PC-3 (cell line): ENCODE data around the gene FNDC10. TPM values are rescaled to one million over a fixed set of nuclear protein-coding genes. Genes with fewer than 3 reads are reported as not detected.

Experiments
- ATAC-seq: fragments of 200-7000 bp; cut with Tn5 transposase; 2 replicates; pipeline ENCODE4 v1.9.1; 2020; ENCODE audit warnings: mild to moderate bottlenecking, moderate library complexity
- BruUV-seq: library from RNA; stranded (reverse); fragments of 400-500 nt; replicated peaks from 2 replicates; lab custom pipeline; 2021; lab: Mats Ljungman, UMichigan
- CTCF ChIA-PET: fragments of 300-600 bp; sonication (Branson Sonifier 250); formaldehyde crosslinking; loops from one replicate; lab custom pipeline; 2022; ENCODE audit warnings: antibody characterized with exemption; lab: Charles Lee
- POLR2A ChIA-PET: fragments of 300-600 bp; sonication (Branson Sonifier 250); formaldehyde crosslinking; loops from one replicate; lab custom pipeline; 2022; ENCODE audit warnings: antibody characterized with exemption; ENCODE audit not compliant: unreplicated experiment; lab: Charles Lee
- DNase-seq: peaks from one replicate; pipeline ENCODE4 v3.0.0-alpha.2; 2015
- H2AFZ ChIP-seq: fragments of 300-600 bp; sonication (generic); 2 replicates; pipeline ENCODE4 v1.6.0; 2016; ENCODE audit warnings: antibody characterized with exemption, low read length
- H3F3A ChIP-seq: fragments of 300-600 bp; sonication (generic); one replicate; pipeline ENCODE4 v1.6.0; 2017; ENCODE audit warnings: antibody characterized with exemption, low read length, control low read depth, mild to moderate bottlenecking; ENCODE audit not compliant: unreplicated experiment
- H3K27ac ChIP-seq: fragments of 300-600 bp; sonication (generic); 2 replicates; pipeline ENCODE4 v1.5.1; 2016; ENCODE audit warnings: mild to moderate bottlenecking, low read length
- H3K27me3 ChIP-seq: fragments of 300-600 bp; sonication (generic); 2 replicates; pipeline ENCODE4 v1.6.1; 2016; ENCODE audit warnings: low read length, mixed read lengths
- H3K36me3 ChIP-seq: fragments of 300-600 bp; sonication (generic); 2 replicates; pipeline ENCODE4 v1.6.1; 2016; ENCODE audit warnings: low read depth, mixed run types, low read length, mixed read lengths
- H3K4me1 ChIP-seq: fragments of 300-600 bp; sonication (generic); 2 replicates; pipeline ENCODE4 v1.5.1; 2016; ENCODE audit warnings: low read length; ENCODE audit not compliant: insufficient read depth
- H3K4me2 ChIP-seq: fragments of 300-600 bp; sonication (generic); 2 replicates; pipeline ENCODE4 v1.6.0; 2016; ENCODE audit warnings: low read length
- H3K4me3 ChIP-seq: fragments of 300-600 bp; sonication (generic); 2 replicates; pipeline ENCODE4 v1.5.1; 2016; ENCODE audit warnings: mild to moderate bottlenecking, low read length, mixed read lengths
- H3K79me2 ChIP-seq: fragments of 300-600 bp; sonication (generic); 2 replicates; pipeline ENCODE4 v1.6.1; 2017; ENCODE audit warnings: low read length, mixed read lengths
- H3K9ac ChIP-seq: fragments of 300-600 bp; sonication (generic); 2 replicates; pipeline ENCODE4 v1.6.0; 2016; ENCODE audit warnings: mild to moderate bottlenecking, low read length
- H3K9me2 ChIP-seq: fragments of 300-600 bp; sonication (generic); replicated peaks from 2 replicates; pipeline ENCODE4 v1.6.1; 2016; ENCODE audit warnings: mixed run types, low read length, mixed read lengths
- H3K9me3 ChIP-seq: fragments of 300-600 bp; sonication (generic); 2 replicates; pipeline ENCODE4 v1.6.1; 2016; ENCODE audit warnings: low read length, mixed read lengths
- H4K20me1 ChIP-seq: fragments of 300-600 bp; sonication (generic); 2 replicates; pipeline ENCODE4 v1.6.1; 2016; ENCODE audit warnings: low read length, mixed read lengths
- EZH2 ChIP-seq: fragments of 300-600 bp; sonication (generic); IDR thresholded peaks from one replicate; pipeline ENCODE4 v1.6.1; 2017; ENCODE audit warnings: antibody characterized with exemption, mild to moderate bottlenecking, low read length; ENCODE audit not compliant: unreplicated experiment
- EZH2phosphoT487 ChIP-seq: fragments of 300-600 bp; sonication (generic); IDR thresholded peaks from 2 replicates; pipeline ENCODE4 v1.6.1; 2018; ENCODE audit warnings: mild to moderate bottlenecking, antibody characterized with exemption, low read length, borderline replicate concordance
- intact Hi-C: fragments of 100-400 bp; cut with micrococcal nuclease; formaldehyde crosslinking; loops from 2 replicates; pipeline ENCODE4 v1.9.0; 2023
- total RNA-seq: library from RNA; depleted of rRNA; stranded (reverse); fragments of >200 nt; gene quantifications from 2 replicates; pipeline ENCODE4 v1.2.3, GENCODE V29; 2014; rRNA removed
- TF ChIP-seq, protein P1 (sequence below): fragments of 300-600 bp; sonication (generic); conservative IDR thresholded peaks from 2 replicates; pipeline ENCODE4 v1.5.1; 2017; ENCODE audit warnings: antibody characterized with exemption, low read depth, mild to moderate bottlenecking, low read length

The FNDC10 gene
- total RNA-seq, 1 experiment from 2014 or later = 8.8 TPM

GRCh38 chr1:1550087-1550486 lies 49.8 kb downstream of the FNDC10 start:
- no peak overlapping the region for H3K4me2 ChIP-seq
- CTCF ChIA-PET = no interaction called here
- H3K4me1 ChIP-seq = peaks cover 2% of the 10 kb centered on the region; the same call in 1 of the 2 replicates
- POLR2A ChIA-PET = no interaction called here
- no TSS peak for BruUV-seq
- H3K4me3 ChIP-seq = no peak overlapping the region
- no peaks in the 10 kb centered on the region for H3K9me3 ChIP-seq
- H3K9ac ChIP-seq = no peak overlapping the region
- ATAC-seq (no peak), DNase-seq (no peak)
- H3K9me2 ChIP-seq = no peaks in the 10 kb centered on the region
- H2AFZ ChIP-seq = no peak overlapping the region
- H3F3A ChIP-seq = no peaks in the 10 kb centered on the region
- peaks cover 46% of the 10 kb centered on the region for H3K79me2 ChIP-seq
- H3K36me3 ChIP-seq = peaks cover 7% of the 10 kb centered on the region; the same call in 1 of the 2 replicates
- intact Hi-C loops = no loop called here
- H4K20me1 ChIP-seq = peaks cover 14% of the 10 kb centered on the region; the same call in 1 of the 2 replicates
- no peaks in the 10 kb centered on the region for H3K27me3 ChIP-seq
- H3K27ac ChIP-seq = no peak overlapping the region
- TF ChIP-seq, protein P1, sequence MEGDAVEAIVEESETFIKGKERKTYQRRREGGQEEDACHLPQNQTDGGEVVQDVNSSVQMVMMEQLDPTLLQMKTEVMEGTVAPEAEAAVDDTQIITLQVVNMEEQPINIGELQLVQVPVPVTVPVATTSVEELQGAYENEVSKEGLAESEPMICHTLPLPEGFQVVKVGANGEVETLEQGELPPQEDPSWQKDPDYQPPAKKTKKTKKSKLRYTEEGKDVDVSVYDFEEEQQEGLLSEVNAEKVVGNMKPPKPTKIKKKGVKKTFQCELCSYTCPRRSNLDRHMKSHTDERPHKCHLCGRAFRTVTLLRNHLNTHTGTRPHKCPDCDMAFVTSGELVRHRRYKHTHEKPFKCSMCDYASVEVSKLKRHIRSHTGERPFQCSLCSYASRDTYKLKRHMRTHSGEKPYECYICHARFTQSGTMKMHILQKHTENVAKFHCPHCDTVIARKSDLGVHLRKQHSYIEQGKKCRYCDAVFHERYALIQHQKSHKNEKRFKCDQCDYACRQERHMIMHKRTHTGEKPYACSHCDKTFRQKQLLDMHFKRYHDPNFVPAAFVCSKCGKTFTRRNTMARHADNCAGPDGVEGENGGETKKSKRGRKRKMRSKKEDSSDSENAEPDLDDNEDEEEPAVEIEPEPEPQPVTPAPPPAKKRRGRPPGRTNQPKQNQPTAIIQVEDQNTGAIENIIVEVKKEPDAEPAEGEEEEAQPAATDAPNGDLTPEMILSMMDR = no peak
- no peak for TF ChIP-seq EZH2phosphoT487
- no peak for TF ChIP-seq EZH2

DNA sequence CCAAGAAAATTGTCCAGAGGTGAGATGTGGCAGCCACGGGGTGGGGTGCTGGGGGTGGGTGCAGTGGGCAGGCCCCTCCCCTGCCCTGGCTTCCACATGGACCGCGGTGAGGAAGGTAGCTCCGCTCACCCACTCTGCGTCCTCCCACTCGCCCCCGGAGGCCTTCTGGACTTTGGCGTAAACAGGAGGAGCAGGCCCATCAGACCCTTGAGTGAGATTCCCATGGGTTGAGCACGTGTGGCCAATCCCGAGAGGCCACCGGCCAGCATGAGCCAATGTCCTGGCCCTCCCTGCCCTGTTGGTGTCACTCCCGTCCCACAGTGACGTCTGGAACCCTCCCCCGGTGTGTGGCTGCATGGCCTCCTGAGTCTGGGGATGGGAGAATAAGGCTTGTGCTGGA lies 51.3 kb downstream of the FNDC10 start:
- peaks cover 13% of the 10 kb centered on the region; the same call in 1 of the 2 replicates for H3K36me3 ChIP-seq
- no peak for ATAC-seq
- H3K9me3 ChIP-seq = no peaks in the 10 kb centered on the region
- H3K9ac ChIP-seq = no peak overlapping the region
- no peak overlapping the region for H3K4me3 ChIP-seq
- no peak overlapping the region for H3K4me2 ChIP-seq
- H2AFZ ChIP-seq = no peak overlapping the region
- ChIA-PET POLR2A (no interaction called here), CTCF (interaction anchor here (0.5 to 0.6 kb wide), 2 partner anchors 24 to 129 kb away, joined by 3 read pairs; no protein-coding TSS in a partner anchor)
- no peak overlapping the region for H3K27ac ChIP-seq
- H3K9me2 ChIP-seq = no peaks in the 10 kb centered on the region
- H3K27me3 ChIP-seq = no peaks in the 10 kb centered on the region
- no peak for TF ChIP-seq EZH2phosphoT487
- TF ChIP-seq, protein P1 = no peak
- TF ChIP-seq EZH2 = no peak
- BruUV-seq = no TSS peak
- no peaks in the 10 kb centered on the region for H3F3A ChIP-seq
- peaks cover 31% of the 10 kb centered on the region for H3K79me2 ChIP-seq
- intact Hi-C loops = no loop called here
- H4K20me1 ChIP-seq = peaks cover 5% of the 10 kb centered on the region; the same call in 1 of the 2 replicates
- DNase-seq = no peak
- H3K4me1 ChIP-seq = no peaks in the 10 kb centered on the region

Other genes starting within 250 kb of the FNDC10 start
- gene MXRA8, start 241.6 kb downstream of the FNDC10 start, total RNA-seq = 25.3 and 29.0 TPM in 2 replicates
- 823 and 1,067 TPM in 2 replicates for gene AURKAIP1, start 224.9 kb downstream of the FNDC10 start, total RNA-seq
- gene CCNL2, start 200.8 kb downstream of the FNDC10 start, total RNA-seq = 356 and 385 TPM in 2 replicates
- 439 and 506 TPM in 2 replicates for gene MRPL20, start 192.8 kb downstream of the FNDC10 start, total RNA-seq
- 0.18 and 1.1 TPM in 2 replicates for gene ANKRD65, start 178.9 kb downstream of the FNDC10 start, total RNA-seq
- 59.1 and 74.5 TPM in 2 replicates for gene VWA1, start 164.4 kb downstream of the FNDC10 start, total RNA-seq
- 0.29 and 1.4 TPM in 2 replicates for gene ATAD3C, start 150.4 kb downstream of the FNDC10 start, total RNA-seq
- gene ATAD3B, start 128.4 kb downstream of the FNDC10 start, total RNA-seq = 140 and 190 TPM in 2 replicates
- 186 and 243 TPM in 2 replicates for gene ATAD3A, start 88.0 kb downstream of the FNDC10 start, total RNA-seq
- gene TMEM240, start 59.5 kb downstream of the FNDC10 start, total RNA-seq = 0.87 and 2.0 TPM in 2 replicates
- 283 and 310 TPM in 2 replicates for gene SSU72, start 25.3 kb downstream of the FNDC10 start, total RNA-seq
- 164 and 218 TPM in 2 replicates for gene MIB2, start 15.4 kb upstream of the FNDC10 start, total RNA-seq
- gene MMP23B, start 32.0 kb upstream of the FNDC10 start, total RNA-seq = 25.9 and 28.4 TPM in 2 replicates
- gene CDK11B, start 58.9 kb upstream of the FNDC10 start, total RNA-seq = 38.6 and 50.4 TPM in 2 replicates
- gene SLC35E2B, start 92.7 kb upstream of the FNDC10 start, total RNA-seq = 38.1 and 45.6 TPM in 2 replicates
- 11.6 and 18.3 TPM in 2 replicates for gene CDK11A, start 124.2 kb upstream of the FNDC10 start, total RNA-seq
- gene NADK, start 178.3 kb upstream of the FNDC10 start, total RNA-seq = 130 and 165 TPM in 2 replicates